C1 segment of cervical spinal cord (tissue), 14 donors: ENCODE results near the gene CRYL1.
A peak's percentile ranks its signal among the peaks of the same experiment; 100 is the strongest.

Experiments used
- DNase-seq, 14 donors: peaks; one replicate each; lab custom pipeline; 2025; lab: John Stamatoyannopoulos, UW

CRYL1 gene

GRCh38 chr13:20528452-20528851, 2.8 kb upstream of the CRYL1 start:
- DNase-seq: no peak

GRCh38 chr13:20526664-20527063, 1.0 kb upstream of the CRYL1 start:
- peak in 4 of 14 donors; percentile 9 to 22 (median 15) for DNase-seq

DNA sequence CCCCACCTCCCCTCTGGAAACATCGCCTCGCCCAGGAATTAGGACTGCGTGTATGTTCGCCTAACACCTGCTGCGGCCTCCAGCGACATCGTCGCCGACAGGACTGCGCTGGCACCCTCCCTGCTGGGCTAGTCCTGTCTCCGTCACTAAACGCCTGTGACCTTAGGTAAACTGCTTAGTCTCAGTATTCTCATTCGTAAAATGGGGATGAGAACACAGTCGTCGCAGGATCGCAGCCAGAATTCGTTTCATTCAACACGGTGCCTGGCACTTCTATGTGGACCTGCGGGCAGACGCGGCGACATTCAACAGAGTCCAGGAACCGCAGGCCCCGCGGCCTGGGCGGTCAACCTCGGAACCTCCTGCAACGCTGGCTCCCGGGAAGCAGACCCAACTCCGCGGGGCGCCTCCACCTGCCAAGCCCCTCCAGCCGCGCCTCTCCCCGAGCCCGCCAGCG, 485 bp downstream of the CRYL1 start:
- DNase-seq: peak in 11 of 14 donors; percentile 35 to 75 (median 53)

GRCh38 chr13:20521364-20522115, 4.1 kb downstream of the CRYL1 start:
- DNase-seq: no peak

DNA sequence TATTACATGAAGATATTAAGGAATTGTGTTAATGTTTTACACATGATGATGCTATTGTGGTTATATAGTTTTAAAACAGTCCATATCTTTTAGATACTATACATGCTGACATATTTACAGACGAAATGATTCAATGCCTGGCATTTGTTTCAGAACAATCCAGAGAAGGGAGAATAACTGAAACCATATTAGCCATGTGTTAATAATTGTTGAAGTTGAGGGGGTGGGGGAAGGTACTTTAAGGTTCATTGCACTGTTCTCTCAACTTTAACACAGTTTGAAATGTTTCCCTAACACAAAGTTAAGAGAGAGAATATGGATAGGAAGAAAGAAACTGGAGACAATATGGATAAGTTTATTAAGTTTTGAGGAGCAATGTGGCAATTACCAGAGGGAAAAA, 5.8 kb downstream of the CRYL1 start:
- DNase-seq: no peak

GRCh38 chr13:20518660-20519100, 7.0 kb downstream of the CRYL1 start:
- DNase-seq: no peak

- no peak for DNase-seq
Observed at GRCh38 chr13:20514866-20515265, 10.8 kb downstream of the CRYL1 start.

DNA sequence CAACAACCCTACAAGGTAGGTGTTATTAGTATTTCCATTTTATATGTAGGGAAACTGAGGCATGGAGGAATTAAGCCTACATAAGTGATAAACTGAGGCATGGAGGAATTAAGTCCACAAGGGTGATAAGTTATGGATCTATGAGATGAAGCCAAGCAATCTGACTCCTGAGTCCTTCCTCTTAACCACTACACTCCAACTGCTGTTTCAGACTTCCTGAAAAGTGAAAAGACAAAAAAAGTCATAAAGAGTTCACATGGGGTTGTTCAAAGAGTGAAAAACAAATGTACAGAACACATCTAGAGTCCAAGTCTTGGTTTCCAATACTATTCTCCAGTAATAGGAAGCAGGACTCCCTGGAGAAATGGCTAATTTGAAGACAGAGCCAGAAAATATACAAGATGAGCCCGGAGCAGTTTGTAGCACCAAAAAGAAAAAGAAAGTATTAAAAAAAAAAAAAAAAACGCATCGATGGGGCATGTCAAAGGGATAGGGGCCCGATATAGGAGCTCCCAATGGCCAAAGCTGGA, 12.1 kb downstream of the CRYL1 start:
- no peak for DNase-seq

GRCh38 chr13:20512042-20512683, 13.5 kb downstream of the CRYL1 start:
- DNase-seq: no peak

- no peak for DNase-seq
Observed at GRCh38 chr13:20506696-20507095, 19.0 kb downstream of the CRYL1 start.

GRCh38 chr13:20505405-20506366, 20.0 kb downstream of the CRYL1 start:
- DNase-seq: no peak

GRCh38 chr13:20503088-20504083, 22.3 kb downstream of the CRYL1 start:
- DNase-seq: no peak

DNA sequence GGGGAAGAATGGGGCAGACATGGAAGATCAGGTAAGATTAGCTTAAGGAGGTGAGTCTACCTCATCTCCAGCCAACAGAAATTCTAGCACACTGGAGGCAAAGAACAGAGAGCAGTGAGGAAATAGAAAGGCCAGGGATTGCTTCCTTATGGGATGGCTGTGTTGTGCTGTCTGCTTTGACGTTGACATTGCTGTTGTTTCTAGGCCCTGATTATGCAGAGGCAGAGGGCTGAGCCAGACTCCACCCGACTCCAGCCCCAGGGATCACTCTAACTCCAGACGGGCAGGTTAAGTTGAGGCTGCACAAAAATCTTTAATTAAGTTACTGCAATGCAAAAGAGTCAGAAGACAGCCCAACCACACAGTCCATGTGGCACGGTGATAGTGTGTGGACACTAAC, 24.1 kb downstream of the CRYL1 start:
- no peak for DNase-seq

DNA sequence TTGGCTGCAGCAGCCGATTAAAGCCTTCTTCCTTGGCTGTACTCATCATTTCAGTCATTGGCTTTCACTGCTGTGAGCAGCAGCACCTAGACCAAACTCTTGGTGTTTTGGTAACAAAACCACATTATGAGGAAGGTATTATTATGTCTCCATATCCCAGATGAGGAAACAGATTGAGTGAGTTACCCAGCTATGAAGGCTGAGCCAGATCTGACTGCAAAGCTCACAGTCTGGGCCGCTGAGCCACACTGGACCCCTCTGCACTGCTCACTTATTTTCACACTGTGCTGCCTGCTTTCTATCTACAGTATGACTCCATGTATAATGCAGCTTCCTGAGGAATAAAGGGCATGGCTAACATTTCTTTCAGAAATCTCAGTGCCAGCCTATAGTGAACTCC, 24.5 kb downstream of the CRYL1 start:
- no peak for DNase-seq

DNA sequence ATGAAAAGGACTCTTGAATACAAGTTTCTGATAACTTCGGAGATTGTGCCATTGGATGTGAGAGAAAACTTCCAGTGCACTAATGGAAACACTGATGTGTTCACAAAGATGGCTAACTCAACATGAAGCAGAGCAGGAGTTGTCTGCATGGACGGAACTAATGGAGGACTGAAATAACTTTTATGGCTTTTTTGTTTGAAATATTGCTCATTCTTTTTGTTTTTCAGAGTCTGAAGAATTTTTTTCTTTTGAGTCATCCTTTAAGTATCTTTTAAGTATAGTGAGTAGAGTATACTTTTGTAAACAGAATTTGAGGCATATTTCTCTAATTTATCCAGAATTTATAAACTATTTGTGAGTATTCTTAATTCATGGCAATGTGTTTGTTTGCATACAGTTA, 25.7 kb downstream of the CRYL1 start:
- no peak for DNase-seq

DNA sequence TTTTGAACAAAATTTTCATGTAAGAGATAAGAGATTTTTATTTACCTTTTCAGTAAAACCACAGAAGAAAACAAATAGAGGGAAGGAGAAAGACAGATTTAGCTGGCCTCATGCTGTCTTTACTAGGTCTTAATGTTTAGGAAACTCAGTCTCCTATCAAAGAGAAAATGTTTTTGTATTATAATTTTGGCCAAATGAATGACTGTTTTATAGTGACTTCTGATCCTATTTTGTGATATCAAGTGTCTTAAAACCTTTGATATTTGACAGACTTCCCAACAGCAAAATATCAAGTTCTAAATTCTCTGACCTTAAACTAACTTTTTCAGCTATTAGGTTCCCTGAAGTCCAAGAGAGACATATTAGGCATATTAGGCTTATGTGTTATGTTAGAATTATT, 27.0 kb downstream of the CRYL1 start:
- no peak for DNase-seq

GRCh38 chr13:20498129-20498528, 27.5 kb downstream of the CRYL1 start:
- DNase-seq: no peak

DNA sequence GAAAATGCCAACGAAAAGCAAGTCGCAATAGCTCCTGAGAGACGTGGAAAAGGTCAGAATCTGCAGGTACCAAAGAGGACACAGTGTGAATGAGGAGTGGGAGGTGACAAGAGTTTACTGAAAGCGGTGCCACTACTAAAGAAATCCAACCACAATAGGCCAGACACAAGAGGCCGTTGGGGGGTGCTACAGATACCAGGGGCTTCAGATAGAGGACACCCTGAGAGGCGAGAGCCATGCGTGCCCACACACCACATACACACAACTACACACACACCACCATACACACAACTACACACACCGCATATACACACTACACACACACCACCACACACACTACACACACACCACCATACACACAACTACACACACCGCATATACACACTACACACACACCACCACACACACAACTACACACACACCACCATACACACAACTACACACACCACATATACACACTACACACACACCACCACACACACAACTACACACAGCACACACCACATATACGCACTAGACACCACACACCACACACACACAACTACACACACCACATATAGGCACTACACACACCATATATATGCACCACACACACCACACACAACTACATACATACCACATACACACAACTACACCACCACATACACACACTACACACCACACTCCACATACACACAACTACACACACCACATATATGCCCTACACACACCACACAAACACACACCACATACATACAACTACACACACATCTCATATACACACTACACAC, 28.5 kb downstream of the CRYL1 start:
- DNase-seq: no peak
